Urothelium cell line (cell line): ENCODE results near the gene PHAF1.

Experiments
- DNase-seq: peaks from one replicate; pipeline ENCODE4 v3.0.0; 2011; ENCODE audit warnings: low spot score, mixed read lengths
- FAIRE-seq: peaks from 2 replicates; lab custom pipeline; 2011; peaks lifted over from hg19 to GRCh38; lab: Jason Lieb, UNC

Gene PHAF1

GRCh38 chr16:67146523-67147357, 37.0 kb downstream of the PHAF1 start:
- FAIRE-seq (no peak), DNase-seq (no peak)

- FAIRE-seq (no peak), DNase-seq (no peak)
Observed at GRCh38 chr16:67147437-67148140, 37.8 kb downstream of the PHAF1 start.

DNA sequence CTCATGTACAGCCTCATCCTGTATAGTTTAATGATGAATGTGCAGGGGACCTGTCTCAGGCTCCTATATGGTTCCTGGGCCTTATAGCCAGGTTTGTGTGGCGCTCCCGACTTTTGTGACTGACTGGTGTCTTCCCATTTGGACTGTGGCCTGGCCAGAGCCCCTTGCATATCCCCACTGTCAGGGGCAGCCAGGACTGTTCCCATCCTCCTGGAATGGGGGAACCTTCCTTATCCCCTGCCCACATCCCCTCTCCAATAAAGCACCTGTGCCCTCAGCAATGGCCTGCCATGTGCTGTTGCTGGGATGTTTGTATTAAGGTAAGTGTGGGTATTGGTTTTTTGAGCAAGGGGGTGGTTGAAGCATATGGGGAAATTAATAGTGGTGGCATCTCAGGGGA, 38.5 kb downstream of the PHAF1 start:
- FAIRE-seq (no peak), DNase-seq (no peak)

DNA sequence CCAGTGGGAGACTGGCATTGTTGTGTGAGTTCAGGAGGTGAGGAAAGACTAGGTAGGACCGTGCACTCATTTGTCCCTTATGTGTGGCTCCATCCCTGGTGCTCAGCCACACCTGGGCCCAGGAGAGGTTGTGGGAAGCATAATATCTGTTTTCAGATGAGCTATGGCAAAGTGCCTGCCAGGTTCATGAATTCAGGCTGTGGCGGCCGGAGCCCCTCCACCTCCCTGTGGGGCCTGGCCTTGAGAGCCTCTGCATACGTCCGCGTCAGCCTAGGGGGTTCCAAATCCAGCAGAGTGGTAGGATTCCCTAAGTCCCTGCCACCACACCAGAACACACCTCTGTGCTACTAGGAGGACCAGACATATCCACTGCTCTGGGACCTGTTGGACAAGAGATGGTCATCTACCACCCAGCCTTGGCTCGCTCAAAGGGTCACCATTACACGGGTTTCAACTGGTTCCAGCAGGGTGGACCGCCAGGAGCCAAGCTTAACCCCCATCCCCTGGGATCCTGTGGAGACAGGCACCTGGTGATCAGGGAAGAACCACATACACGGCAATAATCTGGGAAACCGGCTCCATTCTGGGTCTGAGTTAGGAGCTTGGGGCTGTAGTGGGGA, 39.0 kb downstream of the PHAF1 start:
- FAIRE-seq (no peak), DNase-seq (no peak)

GRCh38 chr16:67149276-67150046, 39.7 kb downstream of the PHAF1 start:
- DNase-seq: no peak
- no peak for FAIRE-seq

DNA sequence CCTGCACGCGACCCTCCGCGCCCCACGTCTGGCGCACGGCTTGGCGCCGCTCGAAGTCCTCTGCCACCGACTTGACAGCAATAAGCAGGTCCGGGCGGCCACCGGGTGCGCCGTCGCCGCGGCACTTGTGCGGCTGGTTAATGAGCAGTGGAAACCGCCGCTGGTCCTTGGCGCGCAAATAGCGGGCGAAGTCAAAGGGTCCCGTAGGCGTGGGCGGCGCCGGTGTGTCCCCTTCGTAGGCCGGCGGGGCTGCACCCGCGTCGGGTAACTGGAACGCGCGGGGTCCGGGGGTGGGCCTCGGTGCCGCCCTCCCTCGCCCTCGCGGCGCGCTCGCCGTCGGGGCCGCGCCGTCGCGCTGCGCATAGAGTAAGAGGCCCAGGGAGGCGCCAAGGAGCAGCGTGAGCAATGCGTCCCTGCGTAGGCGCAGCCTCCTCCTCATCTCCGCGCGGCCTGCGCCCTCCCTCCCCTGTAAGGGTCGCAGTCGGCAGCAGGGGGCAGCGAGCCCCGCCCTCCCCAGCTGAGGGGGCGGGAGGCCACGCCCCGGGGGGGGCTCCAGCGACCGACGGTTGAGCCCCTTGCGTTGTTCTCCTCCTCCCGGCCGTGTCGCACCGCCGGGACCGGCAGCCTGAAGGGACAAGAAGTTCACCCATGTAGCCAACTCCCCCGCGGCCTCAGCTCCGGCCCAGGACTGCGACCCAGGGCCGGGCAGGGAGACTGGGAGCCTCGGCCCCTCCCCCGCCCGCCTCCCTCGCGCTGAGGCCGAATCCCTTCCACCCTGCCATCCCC, 40.5 kb downstream of the PHAF1 start:
- no peak for DNase-seq
- no peak for FAIRE-seq

- FAIRE-seq (no peak), DNase-seq (no peak)
Observed at GRCh38 chr16:67150833-67151396, 41.2 kb downstream of the PHAF1 start, which contains the start of gene B3GNT9. Gene B3GNT9, minus strand, starts transcription at chr16:67150998. Its CDS starts 513 bp downstream, at chr16:67150485.

DNA sequence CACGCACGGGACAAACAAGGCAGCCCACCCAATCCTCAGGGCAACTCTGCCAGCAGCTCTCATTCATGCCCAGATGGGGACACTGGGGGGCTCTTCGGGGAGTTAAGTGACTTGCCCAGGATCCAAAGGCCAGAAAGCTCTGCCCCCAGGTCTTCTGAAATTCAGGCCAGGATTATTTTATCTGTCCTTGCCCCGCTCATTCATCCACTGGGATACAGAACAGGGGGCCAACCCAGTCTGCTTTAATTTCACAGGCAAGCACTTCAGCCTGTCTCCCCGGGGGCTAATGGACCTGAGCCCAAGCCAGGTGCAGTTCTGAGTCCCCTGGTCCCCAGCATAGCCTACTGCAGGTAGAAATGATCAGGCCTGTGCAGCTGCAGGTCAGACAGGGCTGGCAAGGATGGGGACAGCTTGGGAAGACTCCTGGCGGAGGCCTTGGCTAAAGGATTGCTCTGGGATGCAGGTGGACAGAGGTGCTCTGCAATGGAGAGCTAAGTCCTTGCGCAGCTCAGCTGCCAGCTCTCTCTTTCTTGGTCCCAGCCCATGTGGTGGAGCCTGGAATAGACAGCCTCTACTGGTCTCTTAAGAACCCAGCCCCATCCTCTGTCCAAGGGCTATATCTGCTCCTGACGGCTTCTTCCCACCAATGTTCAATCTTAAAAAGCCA, 41.8 kb downstream of the PHAF1 start:
- no peak for DNase-seq
- FAIRE-seq: no peak

DNA sequence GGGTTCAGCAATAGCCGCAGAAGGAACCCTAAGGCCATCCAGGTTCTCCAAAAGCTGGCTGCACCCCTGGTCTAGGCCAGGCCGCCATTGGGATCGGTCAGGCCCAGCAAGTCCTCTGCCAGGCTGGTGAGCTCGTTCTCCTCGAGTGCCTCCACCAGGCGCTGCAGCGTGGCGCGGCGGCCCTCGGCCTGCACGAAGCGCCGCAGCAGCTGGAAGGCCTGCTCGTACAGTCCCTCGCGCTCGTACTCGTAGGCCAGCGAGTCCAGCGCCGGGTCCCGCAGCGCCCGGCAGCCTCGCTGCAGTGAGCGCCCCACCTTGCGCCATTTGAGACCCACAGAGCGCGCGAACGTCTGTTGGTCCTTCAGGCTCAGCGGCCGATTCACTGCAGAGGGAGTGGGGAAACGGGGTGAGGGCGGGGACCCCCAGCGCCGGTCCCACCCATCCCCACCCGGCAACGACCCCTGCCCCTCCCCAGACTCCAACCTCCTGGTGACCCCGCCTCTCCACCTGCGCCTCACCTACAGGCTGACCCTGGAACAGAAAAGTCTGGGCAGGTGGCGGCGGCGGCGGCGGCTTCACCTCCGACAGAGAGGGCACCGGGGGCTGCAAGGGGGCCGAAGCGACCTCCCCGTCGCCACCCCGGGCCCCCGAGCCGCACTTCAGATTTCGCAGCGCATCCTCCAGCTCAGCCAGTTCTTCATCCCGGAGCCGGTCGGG, 45.0 kb downstream of the PHAF1 start:
- FAIRE-seq: no peak

DNA sequence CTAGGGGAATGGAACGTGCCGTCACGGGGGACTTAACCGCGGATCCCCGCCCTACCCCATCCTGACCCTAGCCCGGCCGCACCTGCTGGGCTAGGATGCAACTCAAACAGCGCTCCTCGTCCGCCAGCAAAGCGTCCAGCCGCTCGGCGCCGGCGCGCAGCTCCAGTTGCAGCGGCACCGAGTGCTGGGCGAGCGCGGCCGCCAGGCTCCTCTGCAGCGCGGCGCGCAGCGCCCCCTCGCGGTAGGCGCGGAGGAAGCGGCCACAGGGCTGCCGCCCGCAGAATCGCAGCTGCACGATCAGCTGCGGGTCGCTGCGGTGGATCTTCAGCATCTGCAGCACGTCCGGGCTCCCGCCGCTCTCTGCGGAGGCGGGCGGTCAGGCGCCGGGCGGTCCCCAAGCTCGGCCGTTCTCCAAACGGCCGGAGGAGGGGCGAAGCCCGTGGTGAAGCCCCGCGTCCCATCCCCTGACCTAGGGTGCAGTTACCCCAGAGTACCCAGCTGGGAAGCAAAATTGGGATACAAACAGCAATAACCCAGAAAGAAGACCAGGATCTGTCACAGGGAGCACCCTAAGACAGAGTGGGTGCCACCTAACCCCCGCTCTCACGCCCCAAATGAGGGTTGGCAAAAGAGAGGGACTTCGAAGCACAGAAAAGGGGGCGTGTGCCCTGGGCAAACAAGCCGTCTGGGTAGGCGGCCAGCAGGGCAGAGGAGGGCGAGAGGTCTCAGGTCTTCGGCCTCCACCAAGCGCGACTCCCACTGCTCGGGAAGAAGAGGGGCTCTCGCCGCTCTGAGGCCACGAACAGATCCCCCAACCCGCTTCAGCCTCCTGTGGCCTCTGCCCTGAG, 45.8 kb downstream of the PHAF1 start:
- FAIRE-seq: no peak
- peak; percentile 82 for DNase-seq

More for the DNA sequence above, 45.0 kb downstream of the PHAF1 start:
- no peak for DNase-seq

- no peak for FAIRE-seq
Observed at GRCh38 chr16:67156143-67156844, 46.6 kb downstream of the PHAF1 start.

GRCh38 chr16:67157106-67157748, 47.5 kb downstream of the PHAF1 start:
- DNase-seq (no peak), FAIRE-seq (no peak)

More at GRCh38 chr16:67156143-67156844, 46.6 kb downstream of the PHAF1 start:
- no peak for DNase-seq

DNA sequence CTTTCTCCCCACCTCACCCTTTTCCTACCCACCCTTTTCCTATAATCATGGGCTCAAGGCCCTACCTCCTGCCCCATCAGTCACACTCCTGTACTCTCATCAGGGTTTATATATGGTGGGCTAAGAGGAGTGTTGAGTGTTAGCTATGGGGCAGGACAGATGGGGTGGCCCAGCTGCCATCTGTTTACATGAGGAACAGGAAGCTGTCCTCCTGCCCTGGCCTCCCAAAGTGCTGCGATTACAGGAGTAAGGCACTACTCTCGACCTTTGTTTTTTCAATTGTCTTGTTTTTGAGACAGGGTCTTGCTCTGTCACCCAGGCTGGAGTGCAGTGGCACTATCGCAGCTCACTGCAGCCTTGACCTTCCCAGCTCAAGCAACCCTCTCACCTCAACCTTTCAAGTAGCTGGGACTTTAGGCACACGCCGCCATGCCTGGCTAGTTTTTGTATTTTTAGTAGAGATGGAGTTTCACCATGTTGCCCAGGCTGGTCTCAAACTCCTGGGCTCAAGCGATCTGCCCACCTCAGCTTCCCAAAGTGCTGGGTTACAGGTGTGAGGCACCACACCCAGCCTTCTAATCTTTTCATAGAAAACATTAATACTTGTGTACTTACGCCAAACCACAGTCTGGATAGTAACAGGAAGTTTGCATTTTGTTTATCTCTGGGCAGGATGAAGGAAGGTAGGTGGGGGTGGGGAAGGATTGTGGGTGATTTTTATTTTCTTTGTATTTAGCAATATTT, 48.3 kb downstream of the PHAF1 start:
- no peak for FAIRE-seq
- DNase-seq: no peak

GRCh38 chr16:67158637-67159600, 49.2 kb downstream of the PHAF1 start:
- FAIRE-seq (no peak), DNase-seq (peak; percentile 51)

DNA sequence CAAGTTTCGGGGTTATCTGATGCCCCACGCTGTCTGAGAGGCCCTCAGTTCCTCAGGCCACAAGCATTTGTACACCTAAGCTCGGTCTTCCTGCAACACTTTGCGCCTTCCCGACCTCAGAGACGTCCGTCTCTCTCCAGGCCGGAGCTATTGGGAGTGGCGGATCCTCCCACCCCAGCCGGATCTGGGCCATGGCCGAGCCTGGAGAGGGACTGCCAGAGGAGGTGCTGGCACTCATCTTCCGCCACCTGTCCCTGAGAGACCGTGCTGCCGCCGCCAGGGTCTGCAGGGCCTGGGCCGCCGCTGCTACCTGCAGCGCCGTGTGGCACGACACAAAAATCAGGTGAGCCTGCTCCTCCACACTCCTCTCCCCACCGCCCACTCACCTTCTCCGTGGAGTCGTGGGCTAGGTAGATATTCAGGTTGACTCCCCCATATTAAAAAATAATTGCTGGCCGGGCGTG, 51.9 kb downstream of the PHAF1 start:
- no peak for FAIRE-seq
- no peak for DNase-seq
